ENCODE measurements around the gene PRKCH. TPM values are rescaled to one million over a fixed set of nuclear protein-coding genes. Genes with fewer than 3 reads are reported as not detected.

PRKCH gene
- total and polyA plus RNA-seq, 2 of the 13 experiments (the other 11 are each of a cell fraction or from before 2014, with no cell fraction given) = 0.48 to 1.3 TPM

DNA sequence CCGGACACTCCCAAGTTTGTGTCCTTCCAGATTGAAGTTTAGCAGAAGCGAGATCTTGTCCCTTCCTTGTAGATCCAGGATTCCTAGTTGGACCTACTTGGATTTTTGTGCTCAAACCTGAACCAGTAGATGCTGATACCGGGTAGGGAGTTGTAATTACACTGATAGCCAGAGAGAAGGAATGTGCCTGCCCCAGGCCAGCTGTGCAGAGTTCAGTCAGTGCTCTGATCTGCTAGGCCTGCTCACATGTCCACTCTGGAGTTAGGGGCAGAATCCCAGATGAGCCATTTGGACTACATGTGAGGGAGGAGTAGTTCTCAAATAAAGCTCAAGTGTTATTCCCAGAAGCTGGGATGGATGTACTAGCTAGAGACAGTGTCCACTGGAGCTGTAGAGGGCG lies 65.7 kb downstream of the PRKCH start:
- ATAC-seq (peak; percentile 72), FAIRE-seq (no peak), DNase-seq (ENCODE audit: low spot score) (no peak)
- ChIA-PET CTCF (ENCODE audit: low intra/inter-chr PET ratio, low total read pairs) (no interaction called here), POLR2A (no interaction called here)
- in situ Hi-C loops (cut with HindIII; ENCODE audit: extremely low pct_ligation_motif_present, low pct_unique_long_range_greater_than_20kb) = no loop called here
- TF ChIP-seq ELF4 (CRISPR knock-in tag; IDR thresholded peaks at IDR 0.05; ENCODE audit: borderline replicate concordance) (no peak), RCOR2 (CRISPR knock-in tag; IDR thresholded peaks at IDR 0.05) (no peak), GTF2F1 (IDR thresholded peaks at IDR 0.05; ENCODE audit: low read length) (no peak), ZNF776 (CRISPR knock-in tag; IDR thresholded peaks at IDR 0.05) (no peak)
- Histone ChIP-seq H3K79me2 (ENCODE audit: insufficient read depth, low read length) (no peaks in the 10 kb centered on the region), H4K20me1 (ENCODE audit: insufficient read depth, low read length) (no peaks in the 10 kb centered on the region), H3K9ac (ENCODE audit: insufficient read depth, low read depth, low read length) (no peak overlapping the region), H3K36me3 (replicated peaks in 1 of 2; ENCODE audit: control insufficient read depth in 1 of 2, insufficient read depth in 2 of 2, low read length in 2 of 2) (no peaks in the 10 kb centered on the region), H3K9me3 (ENCODE audit: low read length) (no peaks in the 10 kb centered on the region), H3K27ac (ENCODE audit: extremely low read length, insufficient read depth, low read length) (no peak overlapping the region), H3K4me1 (ENCODE audit: insufficient read depth, low read length) (no peaks in the 10 kb centered on the region), H3K27me3 (ENCODE audit: control insufficient read depth in 1 of 2, insufficient read depth in 2 of 2, low read length in 2 of 2) (peaks cover 3 to 28% of the 10 kb centered on the region in 2 experiments; a peak in 4 of 5 replicates), H3K4me2 (ENCODE audit: low read depth, low read length) (no peak overlapping the region), H2AFZ (ENCODE audit: low read length) (no peak overlapping the region), H3K4me3 (replicated peaks in 1 of 3; ENCODE audit: insufficient read depth in 1 of 3, low read depth in 2 of 3, low read length in 3 of 3) (no peak overlapping the region)
- intact Hi-C loops (cut with micrococcal nuclease; ENCODE audit: unreplicated experiment) = no loop called here
- 26% methylated on average over 4 of the region's 4 CpGs for WGBS (ENCODE audit: low lambda C conversion rate)
- no TSS peak for BruUV-seq (replicated peaks)

DNA sequence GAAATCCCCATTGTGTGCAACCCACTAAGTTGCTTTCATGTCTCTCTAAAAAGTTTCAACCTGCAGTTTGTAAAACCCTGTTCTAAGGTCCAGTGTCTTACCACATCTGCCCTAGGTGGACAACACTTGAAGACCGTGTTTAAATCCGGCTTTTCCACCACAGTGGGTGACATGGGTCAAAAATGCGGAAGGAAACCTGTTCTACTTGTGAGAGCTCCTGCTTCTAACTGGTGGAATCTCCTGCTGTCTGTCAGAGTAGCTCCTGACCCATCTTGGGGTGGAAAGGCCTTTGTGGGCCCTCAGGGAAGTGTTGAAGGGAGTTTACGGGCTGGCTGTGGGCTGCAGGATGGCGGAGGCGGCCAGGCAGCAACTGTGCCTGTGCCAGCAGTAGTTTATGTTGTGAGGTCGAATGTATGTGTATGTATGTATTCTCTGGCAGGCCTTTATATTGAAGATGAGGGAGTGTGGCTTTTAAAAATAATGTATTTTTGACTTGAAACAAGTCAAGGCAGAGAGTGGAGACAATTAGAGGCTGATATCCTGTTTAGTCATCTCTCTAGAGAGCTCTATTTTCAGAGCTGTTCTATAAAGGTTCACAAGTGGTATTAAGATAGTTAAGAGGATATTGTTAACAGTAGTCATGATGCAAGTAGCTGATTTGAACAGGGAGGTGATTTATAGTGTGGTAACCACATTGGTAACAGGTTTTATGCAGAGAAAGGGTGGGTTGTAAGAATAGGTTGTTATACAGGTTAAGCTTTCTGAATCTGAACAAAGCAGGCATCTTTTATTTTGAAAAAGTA lies 67.0 kb downstream of the PRKCH start:
- no peaks in the 10 kb centered on the region for H3K79me2 ChIP-seq (ENCODE audit: insufficient read depth, low read length)
- BruUV-seq (replicated peaks) = no TSS peak
- TF ChIP-seq ZNF589 (CRISPR knock-in tag; conservative IDR thresholded peaks at IDR 0.05) (no peak), ETV5 (CRISPR knock-in tag; IDR thresholded peaks at IDR 0.05; ENCODE audit: borderline replicate concordance) (no peak), ZNF350 (CRISPR knock-in tag; IDR thresholded peaks at IDR 0.05; ENCODE audit: borderline replicate concordance, low read depth) (no peak)
- TF ChIP-seq, protein P1, sequence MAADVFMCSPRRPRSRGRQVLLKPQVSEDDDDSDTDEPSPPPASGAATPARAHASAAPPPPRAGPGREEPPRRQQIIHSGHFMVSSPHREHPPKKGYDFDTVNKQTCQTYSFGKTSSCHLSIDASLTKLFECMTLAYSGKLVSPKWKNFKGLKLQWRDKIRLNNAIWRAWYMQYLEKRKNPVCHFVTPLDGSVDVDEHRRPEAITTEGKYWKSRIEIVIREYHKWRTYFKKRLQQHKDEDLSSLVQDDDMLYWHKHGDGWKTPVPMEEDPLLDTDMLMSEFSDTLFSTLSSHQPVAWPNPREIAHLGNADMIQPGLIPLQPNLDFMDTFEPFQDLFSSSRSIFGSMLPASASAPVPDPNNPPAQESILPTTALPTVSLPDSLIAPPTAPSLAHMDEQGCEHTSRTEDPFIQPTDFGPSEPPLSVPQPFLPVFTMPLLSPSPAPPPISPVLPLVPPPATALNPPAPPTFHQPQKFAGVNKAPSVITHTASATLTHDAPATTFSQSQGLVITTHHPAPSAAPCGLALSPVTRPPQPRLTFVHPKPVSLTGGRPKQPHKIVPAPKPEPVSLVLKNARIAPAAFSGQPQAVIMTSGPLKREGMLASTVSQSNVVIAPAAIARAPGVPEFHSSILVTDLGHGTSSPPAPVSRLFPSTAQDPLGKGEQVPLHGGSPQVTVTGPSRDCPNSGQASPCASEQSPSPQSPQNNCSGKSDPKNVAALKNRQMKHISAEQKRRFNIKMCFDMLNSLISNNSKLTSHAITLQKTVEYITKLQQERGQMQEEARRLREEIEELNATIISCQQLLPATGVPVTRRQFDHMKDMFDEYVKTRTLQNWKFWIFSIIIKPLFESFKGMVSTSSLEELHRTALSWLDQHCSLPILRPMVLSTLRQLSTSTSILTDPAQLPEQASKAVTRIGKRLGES (CRISPR knock-in tag; IDR thresholded peaks at IDR 0.05; ENCODE audit: borderline replicate concordance) = no peak
- TF ChIP-seq, protein P2, sequence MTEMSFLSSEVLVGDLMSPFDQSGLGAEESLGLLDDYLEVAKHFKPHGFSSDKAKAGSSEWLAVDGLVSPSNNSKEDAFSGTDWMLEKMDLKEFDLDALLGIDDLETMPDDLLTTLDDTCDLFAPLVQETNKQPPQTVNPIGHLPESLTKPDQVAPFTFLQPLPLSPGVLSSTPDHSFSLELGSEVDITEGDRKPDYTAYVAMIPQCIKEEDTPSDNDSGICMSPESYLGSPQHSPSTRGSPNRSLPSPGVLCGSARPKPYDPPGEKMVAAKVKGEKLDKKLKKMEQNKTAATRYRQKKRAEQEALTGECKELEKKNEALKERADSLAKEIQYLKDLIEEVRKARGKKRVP (CRISPR knock-in tag; IDR thresholded peaks at IDR 0.05) = no peak
- TF ChIP-seq, protein P3, sequence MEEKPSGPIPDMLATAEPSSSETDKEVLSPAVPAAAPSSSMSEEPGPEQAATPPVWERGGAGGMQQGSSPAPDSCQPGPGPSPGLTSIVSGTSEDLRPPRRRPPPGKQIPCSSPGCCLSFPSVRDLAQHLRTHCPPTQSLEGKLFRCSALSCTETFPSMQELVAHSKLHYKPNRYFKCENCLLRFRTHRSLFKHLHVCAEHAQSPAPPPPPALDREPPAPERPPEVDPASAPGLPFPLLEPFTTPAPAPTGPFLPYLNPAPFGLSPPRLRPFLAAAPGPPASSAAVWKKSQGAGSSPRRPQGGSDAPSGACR (CRISPR knock-in tag; IDR thresholded peaks at IDR 0.05) = no peak

More for the DNA sequence above, 67.0 kb downstream of the PRKCH start:
- no peak overlapping the region for H3K4me3 ChIP-seq (replicated peaks in 1 of 3; ENCODE audit: insufficient read depth in 1 of 3, low read depth in 2 of 3, low read length in 3 of 3)
- no peaks in the 10 kb centered on the region for H3K36me3 ChIP-seq (replicated peaks in 1 of 2; ENCODE audit: control insufficient read depth in 1 of 2, insufficient read depth in 2 of 2, low read length in 2 of 2)
- 29% methylated on average over 7 of the region's 7 CpGs for WGBS (ENCODE audit: low lambda C conversion rate)
- no peak overlapping the region for H3K9ac ChIP-seq (ENCODE audit: insufficient read depth, low read depth, low read length)
- DNase-seq (ENCODE audit: low spot score) = no peak
- H3K4me1 ChIP-seq (ENCODE audit: insufficient read depth, low read length) = no peaks in the 10 kb centered on the region
- no peak for FAIRE-seq
- ChIA-PET POLR2A (no interaction called here), CTCF (ENCODE audit: low intra/inter-chr PET ratio, low total read pairs) (no interaction called here)
- no peaks in the 10 kb centered on the region for H3K9me3 ChIP-seq (ENCODE audit: low read length)
- no peak overlapping the region for H2AFZ ChIP-seq (ENCODE audit: low read length)
- in situ Hi-C loops (cut with HindIII; ENCODE audit: extremely low pct_ligation_motif_present, low pct_unique_long_range_greater_than_20kb) = no loop called here
- H3K4me2 ChIP-seq (ENCODE audit: low read depth, low read length) = no peak overlapping the region
- intact Hi-C loops (cut with micrococcal nuclease; ENCODE audit: unreplicated experiment) = no loop called here
- H3K27ac ChIP-seq (ENCODE audit: extremely low read length, insufficient read depth, low read length) = no peak overlapping the region
- no peak for ATAC-seq
- H3K27me3 ChIP-seq (ENCODE audit: control insufficient read depth in 1 of 2, insufficient read depth in 2 of 2, low read length in 2 of 2) = peaks cover 3 to 28% of the 10 kb centered on the region in 2 experiments; a peak in 4 of 5 replicates
- no peaks in the 10 kb centered on the region for H4K20me1 ChIP-seq (ENCODE audit: insufficient read depth, low read length)
